LNCAP (cell line): Measurements from ENCODE around the gene STK4.

ENCODE experiments used
- CTCF ChIP-seq: fragments of 450-650 bp; IDR thresholded peaks from 2 replicates; pipeline ENCODE4 v1.5.1; 2017; ENCODE audit warnings: mild to moderate bottlenecking

STK4 gene

GRCh38 chr20:44988631-44989171 lies 22.4 kb downstream of the STK4 start:
- no peak for TF ChIP-seq CTCF

GRCh38 chr20:44990425-44990824 lies 24.1 kb downstream of the STK4 start:
- TF ChIP-seq CTCF: no peak

- TF ChIP-seq CTCF: no peak
Observed at GRCh38 chr20:44990957-44991356, 24.6 kb downstream of the STK4 start.

- TF ChIP-seq CTCF: no peak
Observed at GRCh38 chr20:44993343-44993742, 27.0 kb downstream of the STK4 start.

GRCh38 chr20:44997171-44997570 lies 30.9 kb downstream of the STK4 start:
- no peak for TF ChIP-seq CTCF

- TF ChIP-seq CTCF: no peak
Observed at GRCh38 chr20:44997668-44998067, 31.4 kb downstream of the STK4 start.

GRCh38 chr20:45008521-45009049 lies 42.3 kb downstream of the STK4 start:
- TF ChIP-seq CTCF: no peak

GRCh38 chr20:45010399-45010828 lies 44.1 kb downstream of the STK4 start:
- TF ChIP-seq CTCF: no peak
